ENCODE data around the gene PHF21A. TPM values are rescaled to one million over a fixed set of nuclear protein-coding genes. Genes with fewer than 3 reads are reported as not detected.

The PHF21A gene
- total RNA-seq, 1 donor from 2014 or later, result 71.1 TPM

GRCh38 chr11:45886816-45887520 lies 234.3 kb downstream of the PHF21A start:
- H3K36me3 Mint-ChIP-seq (ENCODE audit: unreplicated experiment), result no peaks in the 10 kb centered on the region
- DNase-seq, result peak; percentile 69
- H3K4me1 Mint-ChIP-seq (ENCODE audit: low read depth, unreplicated experiment), result peaks cover 46% of the 10 kb centered on the region
- TF ChIP-seq CTCF (IDR thresholded peaks at IDR 0.05; ENCODE audit: partially characterized antibody, unreplicated experiment), result no peak
- peak overlapping the region; percentile 90 for H3K4me3 Mint-ChIP-seq (ENCODE audit: unreplicated experiment)
- peaks cover 25% of the 10 kb centered on the region for H3K9me3 Mint-ChIP-seq (ENCODE audit: unreplicated experiment)
- peak overlapping the region; percentile 93 for H3K27ac Mint-ChIP-seq (ENCODE audit: unreplicated experiment)
- peaks cover 28% of the 10 kb centered on the region for H3K27me3 Mint-ChIP-seq (ENCODE audit: unreplicated experiment)

GRCh38 chr11:45885921-45886721 lies 235.1 kb downstream of the PHF21A start:
- no peak for TF ChIP-seq CTCF (IDR thresholded peaks at IDR 0.05; ENCODE audit: partially characterized antibody, unreplicated experiment)
- Mint-ChIP-seq H3K9me3 (ENCODE audit: unreplicated experiment) (peaks cover 25% of the 10 kb centered on the region), H3K4me1 (ENCODE audit: low read depth, unreplicated experiment) (peaks cover 40% of the 10 kb centered on the region), H3K4me3 (ENCODE audit: unreplicated experiment) (peak overlapping the region; percentile 90), H3K27me3 (ENCODE audit: unreplicated experiment) (peaks cover 28% of the 10 kb centered on the region), H3K36me3 (ENCODE audit: unreplicated experiment) (no peaks in the 10 kb centered on the region), H3K27ac (ENCODE audit: unreplicated experiment) (peak overlapping the region; percentile 93)
- DNase-seq, result peak; percentile 66

- Mint-ChIP-seq H3K9me3 (ENCODE audit: unreplicated experiment) (peaks cover 25% of the 10 kb centered on the region), H3K27ac (ENCODE audit: unreplicated experiment) (peak within 1 kb of the TSS; percentile 93), H3K4me3 (ENCODE audit: unreplicated experiment) (peak within 1 kb of the TSS; percentile 90), H3K36me3 (ENCODE audit: unreplicated experiment) (no peaks in the 10 kb centered on the region), H3K27me3 (ENCODE audit: unreplicated experiment) (peaks cover 26% of the 10 kb centered on the region), H3K4me1 (ENCODE audit: low read depth, unreplicated experiment) (peaks cover 44% of the 10 kb centered on the region)
- TF ChIP-seq CTCF (IDR thresholded peaks at IDR 0.05; ENCODE audit: partially characterized antibody, unreplicated experiment), result no peak
- peak; percentile 78 for DNase-seq
These were observed 235.9 kb downstream of the PHF21A start, which contains the start of gene MAPK8IP1 for GRCh38 chr11:45885274-45885920. Gene MAPK8IP1 (plus strand): TSS chr11:45885651. CDS start chr11:45885821, 170 bp downstream.

- no peaks in the 10 kb centered on the region for H3K36me3 Mint-ChIP-seq (ENCODE audit: unreplicated experiment)
- no peak for DNase-seq
- no peak for TF ChIP-seq CTCF (IDR thresholded peaks at IDR 0.05; ENCODE audit: partially characterized antibody, unreplicated experiment)
- H3K27ac Mint-ChIP-seq (ENCODE audit: unreplicated experiment), result peak overlapping the region; percentile 91
- peaks cover 44% of the 10 kb centered on the region for H3K4me1 Mint-ChIP-seq (ENCODE audit: low read depth, unreplicated experiment)
- peak overlapping the region; percentile 86 for H3K4me3 Mint-ChIP-seq (ENCODE audit: unreplicated experiment)
- H3K27me3 Mint-ChIP-seq (ENCODE audit: unreplicated experiment), result peaks cover 22% of the 10 kb centered on the region
- peaks cover 29% of the 10 kb centered on the region for H3K9me3 Mint-ChIP-seq (ENCODE audit: unreplicated experiment)
These were observed 236.6 kb downstream of the PHF21A start for GRCh38 chr11:45884596-45885185.

Other genes with a start within 250 kb of the PHF21A start
- 299 TPM for gene MAPK8IP1, start 235.8 kb downstream of the PHF21A start, total RNA-seq (ENCODE audit: unreplicated experiment)
- 0.78 TPM for gene FREY1, start 214.2 kb downstream of the PHF21A start, total RNA-seq (ENCODE audit: unreplicated experiment)
- gene PEX16, start 203.6 kb downstream of the PHF21A start, total RNA-seq (ENCODE audit: unreplicated experiment), result 51.8 TPM
- gene LARGE2, start 198.8 kb downstream of the PHF21A start, total RNA-seq (ENCODE audit: unreplicated experiment), result 3.0 TPM
- gene CREB3L1, start 156.2 kb upstream of the PHF21A start, total RNA-seq (ENCODE audit: unreplicated experiment), result 6.1 TPM
- 60.9 TPM for gene DGKZ, start 226.0 kb upstream of the PHF21A start, total RNA-seq (ENCODE audit: unreplicated experiment)

Measured in glutamatergic neuron (in vitro differentiated cells).